Measurements from ENCODE around the gene OR6Y1.

The OR6Y1 gene

DNA sequence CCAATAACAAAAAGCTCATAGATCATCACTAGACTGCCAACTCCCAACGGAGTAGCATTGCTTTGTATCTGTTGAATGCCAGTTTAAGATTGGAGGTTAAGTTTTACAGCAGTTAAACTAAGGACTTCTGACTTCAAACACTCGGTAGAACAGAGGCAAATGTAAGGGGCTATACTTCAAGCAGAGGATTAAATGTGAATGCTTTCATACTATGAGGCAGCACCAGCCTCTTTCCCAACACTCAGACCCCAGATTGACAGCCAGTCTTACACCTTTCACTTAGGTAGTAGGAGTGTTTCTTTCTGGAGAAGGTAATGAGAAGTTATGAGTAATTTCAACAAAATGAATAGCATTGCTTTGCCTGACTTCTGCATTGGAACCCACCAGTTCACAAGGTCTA is 59.4 kb downstream of the OR6Y1 start:
- no peaks in the 10 kb centered on the region for H3K9me3 ChIP-seq (ENCODE audit: control insufficient read depth, low read length)
- H3K9ac ChIP-seq (ENCODE audit: low read length) = no peak overlapping the region
- no peaks in the 10 kb centered on the region for H3K4me1 ChIP-seq (ENCODE audit: control insufficient read depth, insufficient read depth, low read length)
- no peak overlapping the region for H3K4me3 ChIP-seq (ENCODE audit: low read length)
- no peaks in the 10 kb centered on the region for H3K27me3 ChIP-seq (ENCODE audit: control insufficient read depth, insufficient read depth, low read length)
- no peaks in the 10 kb centered on the region for H3K36me3 ChIP-seq (ENCODE audit: control insufficient read depth, insufficient read depth, low read length)

Data from mucosa of stomach (tissue), 1 donor.